M059J (cell line): Measurements from ENCODE around the gene HPCAL4. TPM values are rescaled to one million over a fixed set of nuclear protein-coding genes. Genes with fewer than 3 reads are reported as not detected.

Experiments
- total RNA-seq: library from RNA; depleted of rRNA; stranded (reverse); fragments of >200 nt; shearing (Covaris generic); gene quantifications from 2 replicates; pipeline ENCODE4 v1.2.3, GENCODE V29; 2014; rRNA removed

The HPCAL4 gene
- total RNA-seq, 1 experiment from 2014 or later = 1.0 TPM

Other genes with a start within 250 kb of the HPCAL4 start
- gene BMP8A, start 199.8 kb downstream of the HPCAL4 start, total RNA-seq = not detected in 2 replicates
- 51.9 and 94.8 TPM in 2 replicates for gene PABPC4, start 114.6 kb downstream of the HPCAL4 start, total RNA-seq
- 0.15 TPM in 1 of 2 replicates, not detected in the other for gene HEYL, start 51.8 kb downstream of the HPCAL4 start, total RNA-seq
- not detected in 2 replicates for gene NT5C1A, start 19.3 kb downstream of the HPCAL4 start, total RNA-seq
- gene PPIE, start 47.4 kb upstream of the HPCAL4 start, total RNA-seq = 51.9 and 68.4 TPM in 2 replicates
- gene OXCT2, start 79.9 kb upstream of the HPCAL4 start, total RNA-seq = 0.30 and 0.57 TPM in 2 replicates
- 0.12 and 0.15 TPM in 2 replicates for gene BMP8B, start 97.4 kb upstream of the HPCAL4 start, total RNA-seq
- 15.2 and 26.3 TPM in 2 replicates for gene TRIT1, start 192.1 kb upstream of the HPCAL4 start, total RNA-seq
- 0.57 TPM in 1 of 2 replicates, not detected in the other for gene MYCL, start 210.5 kb upstream of the HPCAL4 start, total RNA-seq